PC-3 (cell line): ENCODE measurements around the gene GAB3.

Experiments
- CTCF ChIP-seq: fragments of 300-600 bp; sonication (generic); conservative IDR thresholded peaks from 2 replicates; pipeline ENCODE4 v1.5.1; 2017; ENCODE audit warnings: antibody characterized with exemption, low read depth, mild to moderate bottlenecking, low read length
- EZH2 ChIP-seq: fragments of 300-600 bp; sonication (generic); IDR thresholded peaks from one replicate; pipeline ENCODE4 v1.6.1; 2017; ENCODE audit warnings: antibody characterized with exemption, mild to moderate bottlenecking, low read length; ENCODE audit not compliant: unreplicated experiment

- TF ChIP-seq CTCF (no peak), EZH2 (no peak)
These were observed 101.9 kb downstream of the GAB3 start for GRCh38 chrX:154648931-154649330.
